Endothelial cell of umbilical vein (primary cell): ENCODE measurements around the gene IMPA2. TPM values are rescaled to one million over a fixed set of nuclear protein-coding genes. Genes with fewer than 3 reads are reported as not detected.

Experiments
- BruUV-seq: library from RNA; stranded (reverse); fragments of 400-500 nt; replicated peaks from 2 replicates; lab custom pipeline; 2021; lab: Mats Ljungman, UMichigan
- CTCF ChIA-PET: fragments of 300-600, 350-600 bp; sonication (Branson Sonifier 250); formaldehyde crosslinking; loops from one replicate; lab custom pipeline; 2021; ENCODE audit warnings: antibody characterized with exemption, inconsistent platforms; lab: Charles Lee
- POLR2A ChIA-PET: fragments of 300-600, 350-600 bp; sonication (Branson Sonifier 250); formaldehyde crosslinking; loops from one replicate; lab custom pipeline; 2021; ENCODE audit warnings: antibody characterized with exemption, inconsistent platforms; lab: Charles Lee
- DNase-seq: peaks from one replicate; pipeline ENCODE4 v3.0.0-alpha.2; 2011; ENCODE audit warnings: low read depth, low spot score
- FAIRE-seq: peaks from 2 replicates; lab custom pipeline; 2011; peaks lifted over from hg19 to GRCh38; lab: Jason Lieb, UNC
- H2AFZ ChIP-seq: 2 replicates; pipeline ENCODE4 v1.6.0; 2012; ENCODE audit warnings: low read depth, low read length, control low read depth, inconsistent platforms
- H3K27ac ChIP-seq: 2 replicates; pipeline ENCODE4 v1.5.1; 2011; ENCODE audit warnings: low read depth, mild to moderate bottlenecking, control low read depth, low read length, moderate library complexity; ENCODE audit not compliant: insufficient read depth
- H3K27me3 ChIP-seq, 2 experiments: 2 replicates each; pipeline versions ENCODE4 v1.6.0 to v1.6.1; 2011; ENCODE audit warnings: low read length in 2 of 2, mixed read lengths in 1 of 2; ENCODE audit not compliant: control insufficient read depth in 2 of 2, insufficient read depth in 2 of 2
- H3K36me3 ChIP-seq, 2 experiments: 2 replicates in 1 of 2; 3 replicates in 1 of 2; pipeline ENCODE4 v1.5.1; 2011; ENCODE audit warnings: low read length in 2 of 2, mild to moderate bottlenecking in 1 of 2, moderate library complexity in 1 of 2; ENCODE audit not compliant: control insufficient read depth in 2 of 2, insufficient read depth in 2 of 2; ENCODE audit errors: extremely low read depth in 1 of 2
- H3K4me1 ChIP-seq: 3 replicates; pipeline ENCODE4 v1.5.1; 2011; ENCODE audit warnings: mild to moderate bottlenecking, low read length; ENCODE audit not compliant: control insufficient read depth, insufficient read depth; ENCODE audit errors: extremely low read depth
- H3K4me2 ChIP-seq: 2 replicates; pipeline ENCODE4 v1.6.1; 2011; ENCODE audit warnings: low read length, control low read depth, mixed read lengths; ENCODE audit not compliant: insufficient read depth
- H3K4me3 ChIP-seq, 3 experiments: fragments of 200-600 bp in 1 of 3; sonication (generic), shearing (Covaris generic) in 1 of 3; replicated peaks in 1 of 3; 2 replicates each; pipeline ENCODE4 v1.5.1; 2011 to 2016; ENCODE audit warnings: control low read depth in 3 of 3, low read length in 3 of 3, mild to moderate bottlenecking in 2 of 3, inconsistent platforms in 1 of 3, low read depth in 1 of 3, moderate library complexity in 1 of 3; ENCODE audit not compliant: insufficient read depth in 1 of 3
- H3K79me2 ChIP-seq: 2 replicates; pipeline ENCODE4 v1.6.0; 2012; ENCODE audit warnings: low read length, inconsistent platforms; ENCODE audit not compliant: control insufficient read depth, insufficient read depth
- H3K9ac ChIP-seq: replicated peaks from 2 replicates; pipeline ENCODE3; 2011; ENCODE audit warnings: low read length, control low read depth; ENCODE audit not compliant: insufficient read depth; ENCODE audit errors: extremely low read depth
- H3K9me1 ChIP-seq: replicated peaks from 3 replicates; pipeline ENCODE4 v1.6.0; 2011; ENCODE audit warnings: mild to moderate bottlenecking, low read length; ENCODE audit not compliant: control insufficient read depth, insufficient read depth; ENCODE audit errors: extremely low read depth
- H3K9me3 ChIP-seq: replicated peaks from 2 replicates; pipeline ENCODE4 v1.5.1; 2012; ENCODE audit warnings: low read length, inconsistent platforms; ENCODE audit not compliant: control insufficient read depth, insufficient read depth
- H4K20me1 ChIP-seq: replicated peaks from 2 replicates; pipeline ENCODE3; 2011; ENCODE audit warnings: mild to moderate bottlenecking, low read length; ENCODE audit not compliant: control insufficient read depth, insufficient read depth; ENCODE audit errors: extremely low read depth
- EZH2 ChIP-seq: IDR thresholded peaks from 2 replicates; pipeline ENCODE4 v1.6.1; 2012; ENCODE audit warnings: borderline replicate concordance, low read depth, mild to moderate bottlenecking, moderate library complexity, low read length, inconsistent platforms; ENCODE audit not compliant: severe bottlenecking
- FOS ChIP-seq: IDR thresholded peaks from 2 replicates; pipeline ENCODE4 v1.6.1; 2011; ENCODE audit warnings: mild to moderate bottlenecking, low read length, moderate library complexity, borderline replicate concordance; ENCODE audit not compliant: insufficient read depth
- GATA2 ChIP-seq: IDR thresholded peaks from 2 replicates; pipeline ENCODE4 v1.7.0; 2011; ENCODE audit warnings: low read depth, mild to moderate bottlenecking, moderate library complexity, mixed read lengths, low read length; ENCODE audit not compliant: insufficient read length, insufficient read depth
- JUN ChIP-seq: IDR thresholded peaks from 2 replicates; pipeline ENCODE4 v1.6.1; 2011; ENCODE audit warnings: borderline replicate concordance, low read depth; ENCODE audit not compliant: insufficient read length, insufficient read depth
- MYC ChIP-seq: IDR thresholded peaks from one replicate; pipeline ENCODE4 v1.6.1; 2011; ENCODE audit warnings: mild to moderate bottlenecking, low read depth, low read length
- POLR2A ChIP-seq: IDR thresholded peaks from 2 replicates; pipeline ENCODE4 v1.6.1; 2012; ENCODE audit warnings: low read depth, mild to moderate bottlenecking, control low read depth, low read length
- POLR2AphosphoS5 ChIP-seq: IDR thresholded peaks from 2 replicates; pipeline ENCODE4 v1.6.1; 2012; ENCODE audit warnings: low read depth, mild to moderate bottlenecking, control low read depth, low read length, moderate library complexity; ENCODE audit not compliant: insufficient read depth
- dilution Hi-C: fragments of 300-500 bp; cut with MboI; formaldehyde crosslinking; loops from one replicate; pipeline ENCODE4 v1.15.0; 2019; ENCODE audit warnings: low sequenced_read_pairs; ENCODE audit not compliant: extremely low pct_ligation_motif_present
- intact Hi-C: fragments of 100-400 bp; cut with micrococcal nuclease; formaldehyde crosslinking; loops from one replicate; pipeline ENCODE4 v1.10.0; 2022
- polyA plus RNA-seq, 4 experiments: library from polyadenylated mRNA; depleted of rRNA in 3 of 4; stranded (reverse) in 3 of 4; unstranded in 1 of 4; fragments of >200 nt; gene quantifications; 2 replicates each; pipeline versions ENCODE4 v1.2.1 to v1.2.3, GENCODE V29; 2011 to 2012; ENCODE audit warnings: missing spikeins in 1 of 4
- total RNA-seq: library from RNA; stranded (reverse); gene quantifications from 2 replicates; pipeline ENCODE4 v1.2.3, GENCODE V29; 2021
- TF ChIP-seq, protein P1 (sequence below), 2 donors: IDR thresholded peaks; 1 replicate in 1 of 2; 2 replicates in 1 of 2; pipeline ENCODE4 v1.5.1; 2011; ENCODE audit warnings: low read length in 2 of 2, mild to moderate bottlenecking in 2 of 2, moderate library complexity in 2 of 2, control low read depth in 1 of 2, inconsistent platforms in 1 of 2, low read depth in 1 of 2; ENCODE audit not compliant: insufficient read depth in 1 of 2; ENCODE audit errors: extremely low read depth in 1 of 2
- TF ChIP-seq, protein P2 (sequence below): IDR thresholded peaks from 2 replicates; pipeline ENCODE4 v1.6.1; 2011; ENCODE audit not compliant: insufficient read depth, insufficient read length

IMPA2 gene
- total and polyA plus RNA-seq, 2 donors (not counting 3 experiments of a cell fraction or from before 2014, with no cell fraction given), result 6.1 to 8.0 TPM

DNA sequence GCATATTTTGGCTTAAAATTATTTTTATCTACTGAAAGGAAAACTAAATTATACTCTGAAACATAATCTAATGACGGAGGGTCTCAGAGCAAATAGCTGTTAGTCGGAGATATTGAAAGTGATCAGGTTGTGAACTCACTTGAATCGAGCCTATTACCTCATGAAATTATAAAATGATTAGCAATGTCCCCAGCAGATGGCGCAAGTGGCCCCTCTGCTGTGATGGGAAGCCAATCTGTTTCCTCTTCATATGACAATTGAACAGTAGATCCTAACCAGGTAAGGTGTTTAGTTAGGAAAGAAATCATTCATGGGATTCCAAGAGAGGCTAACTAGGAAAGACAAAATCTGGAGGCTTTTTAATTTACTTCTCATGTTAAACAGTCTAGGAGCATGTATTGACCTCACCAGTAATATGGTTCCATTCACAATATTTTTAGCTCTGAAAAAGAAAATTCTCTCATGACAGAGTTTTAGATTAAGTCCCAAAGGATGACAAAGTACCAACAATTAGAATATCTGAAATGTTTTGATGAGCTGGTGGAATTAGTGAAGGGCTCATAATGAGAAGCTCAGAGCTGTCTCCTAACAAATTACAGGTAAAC, 43.3 kb upstream of the IMPA2 start:
- TF ChIP-seq, protein P1, sequence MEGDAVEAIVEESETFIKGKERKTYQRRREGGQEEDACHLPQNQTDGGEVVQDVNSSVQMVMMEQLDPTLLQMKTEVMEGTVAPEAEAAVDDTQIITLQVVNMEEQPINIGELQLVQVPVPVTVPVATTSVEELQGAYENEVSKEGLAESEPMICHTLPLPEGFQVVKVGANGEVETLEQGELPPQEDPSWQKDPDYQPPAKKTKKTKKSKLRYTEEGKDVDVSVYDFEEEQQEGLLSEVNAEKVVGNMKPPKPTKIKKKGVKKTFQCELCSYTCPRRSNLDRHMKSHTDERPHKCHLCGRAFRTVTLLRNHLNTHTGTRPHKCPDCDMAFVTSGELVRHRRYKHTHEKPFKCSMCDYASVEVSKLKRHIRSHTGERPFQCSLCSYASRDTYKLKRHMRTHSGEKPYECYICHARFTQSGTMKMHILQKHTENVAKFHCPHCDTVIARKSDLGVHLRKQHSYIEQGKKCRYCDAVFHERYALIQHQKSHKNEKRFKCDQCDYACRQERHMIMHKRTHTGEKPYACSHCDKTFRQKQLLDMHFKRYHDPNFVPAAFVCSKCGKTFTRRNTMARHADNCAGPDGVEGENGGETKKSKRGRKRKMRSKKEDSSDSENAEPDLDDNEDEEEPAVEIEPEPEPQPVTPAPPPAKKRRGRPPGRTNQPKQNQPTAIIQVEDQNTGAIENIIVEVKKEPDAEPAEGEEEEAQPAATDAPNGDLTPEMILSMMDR (IDR thresholded peaks at IDR 0.05; ENCODE audit: extremely low read depth in 1 of 2, insufficient read depth in 1 of 2, low read depth in 1 of 2, low read length in 2 of 2), result peak; percentile 60 to 64
- TF ChIP-seq GATA2 (no peak), MYC (no peak), EZH2 (no peak)
- no TSS peak for BruUV-seq
- dilution Hi-C loops, result no loop called here
- no peaks in the 10 kb centered on the region for H3K79me2 ChIP-seq
- DNase-seq (peak; percentile 78), FAIRE-seq (peak; percentile 75)
- H3K27ac ChIP-seq, result no peak overlapping the region
- no peaks in the 10 kb centered on the region for H3K4me1 ChIP-seq
- H3K4me2 ChIP-seq, result no peak overlapping the region
- H3K9me3 ChIP-seq, result no peaks in the 10 kb centered on the region
- intact Hi-C loops, result loop anchor here (1.0 to 5.0 kb wide), 5 partner anchors 57 to 299 kb away; no protein-coding TSS in a partner anchor
- H3K27me3 ChIP-seq, result no peaks in the 10 kb centered on the region
- H3K9me1 ChIP-seq, result no peaks in the 10 kb centered on the region
- CTCF ChIA-PET, result interaction anchor here (0.6 to 15.3 kb wide), 45 partner anchors 9 to 340 kb away, joined by 3 to 717 read pairs (median 5); partner anchors contain the start of gene IMPA2
- POLR2A ChIA-PET, result no interaction called here
- no peaks in the 10 kb centered on the region for H4K20me1 ChIP-seq
- no peak overlapping the region for H3K9ac ChIP-seq
- no peak overlapping the region for H2AFZ ChIP-seq
- H3K4me3 ChIP-seq, result no peak overlapping the region
- H3K36me3 ChIP-seq, result no peaks in the 10 kb centered on the region

DNA sequence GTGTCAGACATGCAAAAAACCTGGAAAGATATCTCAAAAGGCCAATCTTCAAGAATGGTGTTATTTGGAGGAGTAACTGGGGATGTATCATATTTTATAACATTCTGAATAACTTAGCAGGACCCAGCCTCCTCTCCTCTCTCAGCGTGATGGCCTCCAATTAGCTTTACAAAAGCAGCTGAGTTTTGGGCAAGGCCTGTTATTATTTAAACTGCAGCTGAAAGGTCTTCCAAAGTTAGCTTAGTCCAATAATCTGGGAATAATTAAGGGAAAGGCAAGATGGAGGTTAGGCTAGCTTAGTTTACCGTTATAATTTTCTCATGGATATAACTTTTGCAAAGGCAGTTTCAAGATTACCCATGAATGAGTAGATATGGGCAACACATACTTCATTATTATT, 40.4 kb upstream of the IMPA2 start:
- H3K4me1 ChIP-seq, result no peaks in the 10 kb centered on the region
- CTCF ChIA-PET, result interaction anchor here (1.5 to 15.3 kb wide), 3 partner anchors 14 to 97 kb away, joined by 3 to 717 read pairs (median 159); no protein-coding TSS in a partner anchor
- H2AFZ ChIP-seq, result no peak overlapping the region
- FAIRE-seq (no peak), DNase-seq (no peak)
- H3K9ac ChIP-seq, result no peak overlapping the region
- H3K27me3 ChIP-seq, result no peaks in the 10 kb centered on the region
- dilution Hi-C loops, result no loop called here
- no TSS peak for BruUV-seq
- POLR2A ChIA-PET, result interaction anchor here (0.7 kb wide), 1 partner anchor 72 kb away, joined by 3 read pairs; no protein-coding TSS in a partner anchor
- intact Hi-C loops, result no loop called here
- H3K9me3 ChIP-seq, result no peaks in the 10 kb centered on the region
- no peaks in the 10 kb centered on the region for H3K9me1 ChIP-seq
- no peak overlapping the region for H3K4me3 ChIP-seq
- H3K79me2 ChIP-seq, result no peaks in the 10 kb centered on the region
- H3K36me3 ChIP-seq, result no peaks in the 10 kb centered on the region
- TF ChIP-seq JUN (no peak), GATA2 (no peak), MYC (no peak), POLR2A (no peak), POLR2AphosphoS5 (no peak), EZH2 (no peak), FOS (no peak)
- TF ChIP-seq, protein P1 (IDR thresholded peaks at IDR 0.05; ENCODE audit: extremely low read depth in 1 of 2, insufficient read depth in 1 of 2, low read depth in 1 of 2, low read length in 2 of 2), result no peak
- TF ChIP-seq, protein P2, sequence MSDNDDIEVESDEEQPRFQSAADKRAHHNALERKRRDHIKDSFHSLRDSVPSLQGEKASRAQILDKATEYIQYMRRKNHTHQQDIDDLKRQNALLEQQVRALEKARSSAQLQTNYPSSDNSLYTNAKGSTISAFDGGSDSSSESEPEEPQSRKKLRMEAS, result no peak
- no peak overlapping the region for H3K27ac ChIP-seq
- no peaks in the 10 kb centered on the region for H4K20me1 ChIP-seq
- H3K4me2 ChIP-seq, result no peak overlapping the region
